Measurements from ENCODE around the gene AKR1E2.

AKR1E2 gene

GRCh38 chr10:4849042-4849402, 23.0 kb downstream of the AKR1E2 start:
- Histone ChIP-seq H2AFZ (ENCODE audit: low read depth, low read length, severe bottlenecking) (no peak overlapping the region), H3K36me3 (ENCODE audit: low read length) (no peaks in the 10 kb centered on the region), H4K20me1 (ENCODE audit: low read depth, low read length) (no peaks in the 10 kb centered on the region), H3K27ac (ENCODE audit: low read depth, low read length) (no peak overlapping the region), H3K9ac (ENCODE audit: low read length) (no peak overlapping the region), H3K4me3 (ENCODE audit: insufficient read depth, low read length, poor library complexity, severe bottlenecking) (no peak overlapping the region), H3K9me2 (replicated peaks; ENCODE audit: insufficient read depth, low read length) (no peaks in the 10 kb centered on the region), H3K79me2 (ENCODE audit: insufficient read depth, low read length) (no peaks in the 10 kb centered on the region), H3K27me3 (ENCODE audit: low read length) (no peaks in the 10 kb centered on the region), H3F3A (ENCODE audit: insufficient read depth) (no peaks in the 10 kb centered on the region), H3K4me2 (ENCODE audit: low read depth, low read length, poor library complexity, severe bottlenecking) (no peak overlapping the region), H3K9me3 (ENCODE audit: insufficient read depth, low read length) (no peaks in the 10 kb centered on the region)
- TF ChIP-seq EZH2phosphoT487 (conservative IDR thresholded peaks at IDR 0.05; ENCODE audit: low read length): no peak
- TF ChIP-seq, protein P1, sequence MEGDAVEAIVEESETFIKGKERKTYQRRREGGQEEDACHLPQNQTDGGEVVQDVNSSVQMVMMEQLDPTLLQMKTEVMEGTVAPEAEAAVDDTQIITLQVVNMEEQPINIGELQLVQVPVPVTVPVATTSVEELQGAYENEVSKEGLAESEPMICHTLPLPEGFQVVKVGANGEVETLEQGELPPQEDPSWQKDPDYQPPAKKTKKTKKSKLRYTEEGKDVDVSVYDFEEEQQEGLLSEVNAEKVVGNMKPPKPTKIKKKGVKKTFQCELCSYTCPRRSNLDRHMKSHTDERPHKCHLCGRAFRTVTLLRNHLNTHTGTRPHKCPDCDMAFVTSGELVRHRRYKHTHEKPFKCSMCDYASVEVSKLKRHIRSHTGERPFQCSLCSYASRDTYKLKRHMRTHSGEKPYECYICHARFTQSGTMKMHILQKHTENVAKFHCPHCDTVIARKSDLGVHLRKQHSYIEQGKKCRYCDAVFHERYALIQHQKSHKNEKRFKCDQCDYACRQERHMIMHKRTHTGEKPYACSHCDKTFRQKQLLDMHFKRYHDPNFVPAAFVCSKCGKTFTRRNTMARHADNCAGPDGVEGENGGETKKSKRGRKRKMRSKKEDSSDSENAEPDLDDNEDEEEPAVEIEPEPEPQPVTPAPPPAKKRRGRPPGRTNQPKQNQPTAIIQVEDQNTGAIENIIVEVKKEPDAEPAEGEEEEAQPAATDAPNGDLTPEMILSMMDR (IDR thresholded peaks at IDR 0.05; ENCODE audit: insufficient read depth, low read length, poor library complexity, severe bottlenecking): no peak

- Histone ChIP-seq H3K79me2 (ENCODE audit: insufficient read depth, low read length) (no peaks in the 10 kb centered on the region), H3K4me2 (ENCODE audit: low read depth, low read length, poor library complexity, severe bottlenecking) (no peak overlapping the region), H3K9ac (ENCODE audit: low read length) (no peak overlapping the region), H3K4me3 (ENCODE audit: insufficient read depth, low read length, poor library complexity, severe bottlenecking) (no peak overlapping the region), H3K9me2 (replicated peaks; ENCODE audit: insufficient read depth, low read length) (no peaks in the 10 kb centered on the region), H4K20me1 (ENCODE audit: low read depth, low read length) (no peaks in the 10 kb centered on the region), H3K27ac (ENCODE audit: low read depth, low read length) (no peak overlapping the region), H3K36me3 (ENCODE audit: low read length) (no peaks in the 10 kb centered on the region), H3K9me3 (ENCODE audit: insufficient read depth, low read length) (no peaks in the 10 kb centered on the region), H2AFZ (ENCODE audit: low read depth, low read length, severe bottlenecking) (no peak overlapping the region), H3F3A (ENCODE audit: insufficient read depth) (no peaks in the 10 kb centered on the region), H3K27me3 (ENCODE audit: low read length) (no peaks in the 10 kb centered on the region)
- TF ChIP-seq, protein P1 (IDR thresholded peaks at IDR 0.05; ENCODE audit: insufficient read depth, low read length, poor library complexity, severe bottlenecking): peak; percentile 99
- TF ChIP-seq EZH2phosphoT487 (conservative IDR thresholded peaks at IDR 0.05; ENCODE audit: low read length): no peak
These were observed 23.7 kb downstream of the AKR1E2 start for GRCh38 chr10:4849555-4850242.

DNA sequence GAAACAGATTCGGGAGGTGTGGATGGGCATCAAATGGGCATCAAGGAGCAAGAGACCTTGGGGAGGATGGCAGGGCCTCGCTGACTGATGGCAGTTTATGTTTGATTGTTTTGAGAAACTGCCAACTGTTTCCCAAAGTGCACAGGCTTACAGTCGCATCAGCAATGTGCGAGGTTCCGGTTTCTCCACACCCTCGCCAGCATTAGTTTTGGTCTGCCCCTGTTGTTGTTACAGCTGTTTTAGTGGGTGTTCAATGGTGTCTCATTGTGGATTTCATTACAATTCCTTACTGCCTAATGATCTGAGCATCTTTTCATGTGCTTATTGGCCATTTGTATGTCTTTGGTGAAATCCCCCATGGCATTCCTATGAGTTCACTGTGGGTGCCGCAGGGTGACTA, 24.4 kb downstream of the AKR1E2 start:
- Histone ChIP-seq H3K9me3 (ENCODE audit: insufficient read depth, low read length) (no peaks in the 10 kb centered on the region), H4K20me1 (ENCODE audit: low read depth, low read length) (no peaks in the 10 kb centered on the region), H3K36me3 (ENCODE audit: low read length) (no peaks in the 10 kb centered on the region), H3K4me2 (ENCODE audit: low read depth, low read length, poor library complexity, severe bottlenecking) (no peak overlapping the region), H3F3A (ENCODE audit: insufficient read depth) (no peaks in the 10 kb centered on the region), H3K79me2 (ENCODE audit: insufficient read depth, low read length) (no peaks in the 10 kb centered on the region), H3K9me2 (replicated peaks; ENCODE audit: insufficient read depth, low read length) (no peaks in the 10 kb centered on the region), H3K27me3 (ENCODE audit: low read length) (no peaks in the 10 kb centered on the region), H3K4me3 (ENCODE audit: insufficient read depth, low read length, poor library complexity, severe bottlenecking) (no peak overlapping the region), H3K27ac (ENCODE audit: low read depth, low read length) (no peak overlapping the region), H2AFZ (ENCODE audit: low read depth, low read length, severe bottlenecking) (no peak overlapping the region), H3K9ac (ENCODE audit: low read length) (no peak overlapping the region)
- TF ChIP-seq, protein P1 (IDR thresholded peaks at IDR 0.05; ENCODE audit: insufficient read depth, low read length, poor library complexity, severe bottlenecking): no peak
- TF ChIP-seq EZH2phosphoT487 (conservative IDR thresholded peaks at IDR 0.05; ENCODE audit: low read length): no peak

Measured in SU-DHL-6 (cell line).